Fibroblast of skin of right quadriceps (primary cell): ENCODE measurements around the gene HYKK.
"Not testable (repeated sequence)": the region's sequence is repeated elsewhere in the genome, so short reads cannot be mapped to it uniquely, and the experiment has no call there.

ENCODE experiments used
- DNase-seq: peaks from one replicate; pipeline ENCODE4 v3.0.0-alpha.2; 2013

Gene HYKK

GRCh38 chr15:78540871-78541743 is 33.7 kb downstream of the HYKK start:
- peak; percentile 13 for DNase-seq

GRCh38 chr15:78541744-78542034 is 34.3 kb downstream of the HYKK start:
- no peak for DNase-seq

- no peak for DNase-seq
Measured at GRCh38 chr15:78542647-78543046, 35.3 kb downstream of the HYKK start.

GRCh38 chr15:78550194-78550593 is 42.8 kb downstream of the HYKK start:
- DNase-seq: no peak

- no peak for DNase-seq
Measured at GRCh38 chr15:78550815-78551214, 43.4 kb downstream of the HYKK start.

- no peak for DNase-seq
Measured at GRCh38 chr15:78551902-78552301, 44.5 kb downstream of the HYKK start.

GRCh38 chr15:78552597-78552996 is 45.2 kb downstream of the HYKK start:
- no peak for DNase-seq

GRCh38 chr15:78560201-78560600 is 52.8 kb downstream of the HYKK start:
- DNase-seq: not testable (repeated sequence)

GRCh38 chr15:78561490-78561889 is 54.1 kb downstream of the HYKK start:
- no peak for DNase-seq

GRCh38 chr15:78563092-78563491 is 55.7 kb downstream of the HYKK start:
- no peak for DNase-seq

- no peak for DNase-seq
Measured at GRCh38 chr15:78564743-78565096, 57.3 kb downstream of the HYKK start.

GRCh38 chr15:78565097-78565950 is 57.9 kb downstream of the HYKK start, which contains the start of gene CHRNA5:
Gene CHRNA5, plus strand, starts transcription at chr15:78565520. Its CDS starts 200 bp downstream, at chr15:78565720.
- peak; percentile 77 for DNase-seq

- DNase-seq: peak; percentile 14
Measured at GRCh38 chr15:78565951-78566774, 58.8 kb downstream of the HYKK start.

GRCh38 chr15:78567531-78567930 is 60.2 kb downstream of the HYKK start:
- DNase-seq: no peak

- no peak for DNase-seq
Measured at GRCh38 chr15:78570710-78571109, 63.3 kb downstream of the HYKK start.

- DNase-seq: no peak
Measured at GRCh38 chr15:78571382-78571781, 64.0 kb downstream of the HYKK start.

GRCh38 chr15:78573416-78573815 is 66.0 kb downstream of the HYKK start:
- no peak for DNase-seq

GRCh38 chr15:78574944-78575343 is 67.6 kb downstream of the HYKK start:
- no peak for DNase-seq
